ENCODE results near the gene MTHFD1L. TPM values are rescaled to one million over a fixed set of nuclear protein-coding genes. Genes with fewer than 3 reads are reported as not detected.

Gene MTHFD1L
- total RNA-seq, 2 donors from 2014 or later, result 9.2 to 23.3 TPM

DNA sequence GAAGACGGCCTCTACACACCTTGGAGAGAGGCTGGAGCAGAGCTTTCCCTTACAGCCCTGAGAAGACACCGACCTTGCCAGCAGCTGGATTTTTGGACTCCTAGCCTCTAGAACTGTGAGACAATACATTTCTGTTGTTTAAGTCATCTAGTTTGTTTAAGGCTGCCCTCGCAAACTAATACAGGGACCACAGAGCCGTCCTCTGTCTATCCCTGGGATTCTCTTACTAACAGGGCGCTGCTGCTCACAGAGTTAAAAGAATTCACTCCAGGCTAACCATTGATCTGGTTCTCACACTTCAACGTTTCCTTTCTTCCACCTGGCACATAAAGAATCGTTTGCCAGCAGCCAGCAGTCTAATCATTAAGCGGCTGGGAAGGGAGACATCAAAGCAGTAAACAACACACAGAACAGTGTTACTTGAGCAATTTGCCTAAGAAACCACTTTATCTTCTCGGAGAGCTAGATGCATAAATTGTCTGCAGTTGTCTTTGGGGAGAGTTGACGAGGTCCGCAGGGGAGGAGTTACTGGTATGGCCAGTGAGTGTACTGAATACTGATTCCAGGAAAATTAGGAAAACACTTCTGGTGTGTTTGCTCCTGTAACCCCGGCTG lies 270.7 kb downstream of the MTHFD1L start:
- H3K4me1 ChIP-seq, result no peaks in the 10 kb centered on the region
- H3K9me3 ChIP-seq, result no peaks in the 10 kb centered on the region
- no peak for TF ChIP-seq CTCF (IDR thresholded peaks at IDR 0.05)
- no peaks in the 10 kb centered on the region for H3K36me3 ChIP-seq
- intact Hi-C loops (cut with DNase I), result no loop called here
- no peaks in the 10 kb centered on the region for H3K27me3 ChIP-seq
- H3K4me3 ChIP-seq, result no peak overlapping the region
- H3K27ac ChIP-seq, result no peak overlapping the region
- H3K9ac ChIP-seq (ENCODE audit: low read depth in 2 of 2, low read length in 2 of 2), result peak overlapping the region in 1 of 2 donors; percentile 40
- no peak for DNase-seq

GRCh38 chr6:151137542-151137941 lies 272.0 kb downstream of the MTHFD1L start:
- DNase-seq, result no peak
- Histone ChIP-seq H3K9ac (ENCODE audit: low read depth in 2 of 2, low read length in 2 of 2) (no peak overlapping the region), H3K36me3 (no peaks in the 10 kb centered on the region), H3K4me1 (no peaks in the 10 kb centered on the region), H3K27me3 (no peaks in the 10 kb centered on the region), H3K9me3 (no peaks in the 10 kb centered on the region), H3K27ac (no peak overlapping the region), H3K4me3 (no peak overlapping the region)
- TF ChIP-seq CTCF (IDR thresholded peaks at IDR 0.05), result no peak
- intact Hi-C loops (cut with DNase I), result no loop called here

- Histone ChIP-seq H3K9me3 (no peaks in the 10 kb centered on the region), H3K36me3 (no peaks in the 10 kb centered on the region), H3K4me1 (no peaks in the 10 kb centered on the region), H3K4me3 (no peak overlapping the region), H3K27me3 (no peaks in the 10 kb centered on the region), H3K9ac (ENCODE audit: low read depth in 2 of 2, low read length in 2 of 2) (no peak overlapping the region), H3K27ac (no peak overlapping the region)
- no peak for TF ChIP-seq CTCF (IDR thresholded peaks at IDR 0.05)
- no peak for DNase-seq
- intact Hi-C loops (cut with DNase I), result no loop called here
Measured at GRCh38 chr6:151139524-151139923, 274.0 kb downstream of the MTHFD1L start.

DNA sequence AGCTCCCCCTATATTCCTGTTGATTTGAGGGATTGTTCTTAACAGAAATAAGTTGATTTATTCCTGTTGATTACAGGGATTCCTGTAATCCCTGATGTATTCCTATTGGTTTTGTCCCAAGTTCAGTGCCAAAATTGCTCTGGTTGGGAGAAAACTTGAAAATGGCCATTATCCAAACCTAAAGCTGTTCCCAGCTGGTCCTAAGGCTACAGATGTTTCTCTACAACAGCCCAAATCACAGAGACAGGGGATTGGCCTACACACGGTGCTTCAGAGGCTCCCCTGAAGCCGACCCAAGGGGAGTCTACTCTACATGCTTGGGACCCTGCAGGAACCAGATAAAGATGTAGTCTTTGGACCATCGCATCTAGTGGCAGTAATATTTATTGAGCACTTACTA lies 275.3 kb downstream of the MTHFD1L start:
- intact Hi-C loops (cut with DNase I), result no loop called here
- Histone ChIP-seq H3K27me3 (no peaks in the 10 kb centered on the region), H3K4me1 (no peaks in the 10 kb centered on the region), H3K27ac (no peak overlapping the region), H3K9me3 (no peaks in the 10 kb centered on the region), H3K36me3 (no peaks in the 10 kb centered on the region), H3K9ac (ENCODE audit: low read depth in 2 of 2, low read length in 2 of 2) (no peak overlapping the region), H3K4me3 (no peak overlapping the region)
- no peak for TF ChIP-seq CTCF (IDR thresholded peaks at IDR 0.05)
- DNase-seq, result no peak

DNA sequence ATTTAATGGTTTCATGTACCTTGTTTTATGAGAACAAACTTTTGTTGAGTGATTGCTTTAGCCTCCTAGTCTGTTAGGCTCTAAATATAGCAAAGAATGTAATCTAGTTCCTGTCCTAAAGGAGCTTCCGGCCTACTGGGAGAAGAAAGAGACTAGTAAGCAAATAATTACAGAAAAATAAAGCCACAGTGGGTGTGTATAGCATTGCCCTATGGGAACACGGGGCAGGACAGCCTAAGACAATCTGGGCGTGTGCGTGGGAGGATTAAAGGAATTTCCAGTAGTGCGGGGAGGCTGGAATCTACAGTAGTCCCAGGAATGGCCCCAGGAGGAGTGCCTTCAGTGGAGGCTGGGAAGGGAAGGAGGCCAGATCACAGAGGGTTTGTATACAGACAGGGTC lies 276.2 kb downstream of the MTHFD1L start:
- no peak for DNase-seq
- H3K4me1 ChIP-seq, result no peaks in the 10 kb centered on the region
- TF ChIP-seq CTCF (IDR thresholded peaks at IDR 0.05), result no peak
- no peak overlapping the region for H3K4me3 ChIP-seq
- H3K9me3 ChIP-seq, result no peaks in the 10 kb centered on the region
- intact Hi-C loops (cut with DNase I), result no loop called here
- H3K27me3 ChIP-seq, result no peaks in the 10 kb centered on the region
- H3K36me3 ChIP-seq, result no peaks in the 10 kb centered on the region
- H3K27ac ChIP-seq, result no peak overlapping the region
- no peak overlapping the region for H3K9ac ChIP-seq (ENCODE audit: low read depth in 2 of 2, low read length in 2 of 2)

Data from colonic mucosa (tissue), 4 donors.